Renal cortical epithelial cell (primary cell): ENCODE results near the gene HRH3. TPM values are rescaled to one million over a fixed set of nuclear protein-coding genes. Genes with fewer than 3 reads are reported as not detected.

Experiments
- DNase-seq: peaks from one replicate; pipeline ENCODE4 v3.0.0-alpha.2; 2011; ENCODE audit warnings: low read depth
- total RNA-seq: library from RNA; depleted of rRNA; stranded (reverse); fragments of >200 nt; gene quantifications from 2 replicates; pipeline ENCODE4 v1.2.3, GENCODE V29; 2014

Gene HRH3
- total RNA-seq, 1 donor from 2014 or later, result not detected

DNA sequence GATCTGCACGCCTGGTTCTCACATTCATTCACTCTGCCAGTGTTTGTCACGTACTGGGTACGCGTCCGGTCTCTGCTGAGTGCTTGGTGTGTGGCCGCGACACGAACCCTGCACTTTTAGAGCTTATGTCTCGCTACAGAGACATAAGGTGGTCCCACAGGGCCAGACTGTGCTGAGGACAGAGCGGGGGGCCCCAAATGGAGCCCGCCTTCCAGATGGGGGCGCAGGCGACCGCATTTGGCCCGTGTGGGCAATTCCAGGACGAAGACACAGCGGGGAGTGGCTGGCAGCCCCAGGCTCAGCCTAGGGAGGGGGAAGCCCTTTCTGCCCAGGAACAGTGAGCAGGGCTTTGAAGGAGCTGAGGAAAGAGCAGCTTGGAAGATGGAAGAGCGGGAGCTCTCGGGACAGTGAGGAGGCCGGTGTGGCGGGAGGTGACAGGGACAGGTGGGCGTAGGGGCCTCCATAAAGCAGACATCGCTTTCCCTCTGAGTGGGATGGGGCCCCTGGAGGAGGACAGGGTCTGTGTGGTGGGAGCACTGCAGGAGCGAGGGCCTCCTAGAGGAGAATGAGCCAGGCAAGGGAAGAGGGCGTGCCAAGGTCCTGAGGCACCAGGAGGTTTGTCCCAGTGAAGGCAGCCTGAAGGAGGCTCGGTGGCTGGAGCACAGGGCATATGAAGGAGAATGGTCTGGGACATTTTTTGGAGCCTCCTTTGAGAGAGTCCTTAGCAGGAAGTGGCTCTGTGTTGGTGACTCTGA is 45.0 kb downstream of the HRH3 start:
- no peak for DNase-seq

DNA sequence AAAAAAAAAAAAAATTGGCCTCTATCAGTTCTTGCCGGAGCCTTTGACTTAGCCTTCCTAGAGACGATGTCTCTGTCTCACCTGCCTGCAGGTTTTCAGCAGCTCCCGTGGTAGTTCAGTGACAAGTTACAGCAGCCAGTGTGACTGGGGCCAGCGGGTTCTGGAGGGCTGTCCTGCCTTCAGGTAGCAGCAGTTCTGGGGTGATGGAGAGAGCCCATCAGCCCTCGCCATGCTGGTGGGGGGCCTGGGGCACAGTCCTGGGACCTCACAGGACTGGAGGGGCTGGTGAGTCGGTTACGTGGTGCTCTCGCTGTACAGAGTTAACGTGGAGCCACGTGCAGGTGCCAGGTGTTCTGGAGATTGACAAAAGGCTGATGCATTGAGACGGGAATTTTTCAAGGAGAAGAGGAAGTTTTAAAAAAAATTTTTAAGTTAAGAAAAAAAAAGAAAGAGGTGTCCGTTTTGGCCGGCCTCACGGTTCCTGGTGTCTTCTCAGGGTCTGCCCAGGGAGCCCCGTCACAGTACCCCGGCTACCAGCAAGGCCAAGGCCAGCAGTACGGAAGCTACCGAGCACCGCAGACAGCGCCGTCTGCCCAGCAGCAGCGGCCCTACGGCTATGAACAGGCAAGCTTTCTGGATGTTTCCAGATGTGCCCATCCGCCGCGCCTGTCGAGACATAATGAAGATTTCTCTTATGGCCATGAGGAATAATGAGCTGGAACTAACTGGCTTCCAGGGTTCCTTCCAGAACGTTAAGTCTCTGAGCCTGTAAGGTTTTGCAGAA is 45.9 kb downstream of the HRH3 start:
- no peak for DNase-seq

DNA sequence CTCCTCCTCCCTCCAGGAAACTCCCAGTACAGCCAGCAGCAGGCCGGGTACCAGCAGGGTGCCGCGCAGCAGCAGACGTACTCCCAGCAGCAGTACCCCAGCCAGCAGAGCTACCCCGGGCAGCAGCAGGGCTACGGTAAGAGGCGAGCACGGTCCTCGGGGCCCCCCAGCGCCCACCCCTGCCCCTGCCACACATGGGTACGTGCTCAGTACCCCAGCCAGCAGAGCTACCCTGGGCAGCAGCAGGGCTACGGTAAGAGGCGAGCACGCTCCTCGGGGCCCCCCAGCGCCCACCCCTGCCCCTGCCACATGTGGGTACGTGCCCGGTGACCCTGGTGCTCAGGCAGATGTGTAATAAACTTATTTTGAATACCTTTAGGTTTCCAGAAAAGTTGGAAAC is 47.4 kb downstream of the HRH3 start:
- no peak for DNase-seq

DNA sequence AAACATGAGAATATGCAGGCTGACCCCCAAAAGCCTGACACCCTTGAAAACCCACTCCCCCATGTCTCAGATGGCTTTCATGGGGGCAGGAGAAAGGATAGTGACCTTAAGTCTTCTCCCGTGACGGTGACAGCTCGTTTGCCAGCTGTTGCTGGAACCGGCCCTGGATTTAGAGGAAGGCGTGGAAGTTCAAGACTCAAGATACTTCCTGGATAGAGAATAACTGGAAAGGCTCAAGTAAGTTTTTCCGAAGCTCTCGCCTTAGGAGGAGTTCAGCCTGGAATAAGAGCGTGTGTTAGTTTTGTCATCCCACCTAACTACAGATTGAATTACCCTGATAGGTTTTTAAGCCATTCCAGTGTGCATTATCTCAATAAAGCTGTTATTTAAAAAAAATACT is 48.8 kb downstream of the HRH3 start:
- no peak for DNase-seq

DNA sequence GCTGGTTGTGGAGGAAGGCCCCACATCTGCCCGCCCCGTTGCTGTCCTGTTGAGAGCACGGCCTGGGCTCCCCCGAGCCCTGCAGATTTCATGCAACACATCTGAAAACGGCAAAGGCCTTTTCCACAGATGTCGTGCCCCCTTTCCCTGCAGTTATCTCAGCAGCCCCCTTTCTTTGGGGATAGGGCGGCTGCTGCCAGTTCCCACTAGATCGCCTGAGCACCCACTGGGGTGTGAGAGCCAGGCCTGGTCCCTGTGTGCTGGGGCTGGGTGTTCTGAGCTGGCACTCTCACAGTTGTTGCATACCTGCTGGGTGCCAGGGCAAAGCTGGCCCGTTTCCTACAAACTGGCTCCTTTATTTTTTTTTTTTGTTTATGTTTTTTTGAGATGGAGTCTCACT is 49.5 kb downstream of the HRH3 start:
- no peak for DNase-seq

DNA sequence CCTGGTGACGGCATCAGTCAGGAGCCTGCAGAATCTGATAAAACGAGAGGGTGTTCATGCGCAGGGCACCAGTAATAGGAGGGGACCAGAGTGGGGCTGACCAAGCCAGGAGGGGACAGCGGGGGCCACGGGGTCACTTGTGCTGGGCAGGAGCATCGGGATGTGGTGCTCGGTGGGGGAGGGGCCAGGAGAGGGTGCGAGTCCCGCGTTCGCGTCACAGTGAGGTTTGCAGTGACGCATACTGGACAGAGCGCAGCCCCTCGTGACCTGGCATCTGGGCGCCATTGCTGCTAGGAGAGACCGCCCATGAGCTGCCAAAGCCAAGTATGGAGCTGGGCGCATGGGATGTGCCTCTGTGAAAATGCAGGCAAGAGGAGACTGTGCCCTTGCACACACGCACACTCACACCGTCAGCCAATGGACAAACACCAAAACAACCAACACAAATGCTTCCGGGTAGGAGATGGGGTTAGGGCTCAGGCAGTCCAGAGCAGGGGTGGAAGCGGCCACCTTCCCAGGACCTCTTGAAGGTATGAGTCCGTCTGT is 51.1 kb downstream of the HRH3 start:
- no peak for DNase-seq

DNA sequence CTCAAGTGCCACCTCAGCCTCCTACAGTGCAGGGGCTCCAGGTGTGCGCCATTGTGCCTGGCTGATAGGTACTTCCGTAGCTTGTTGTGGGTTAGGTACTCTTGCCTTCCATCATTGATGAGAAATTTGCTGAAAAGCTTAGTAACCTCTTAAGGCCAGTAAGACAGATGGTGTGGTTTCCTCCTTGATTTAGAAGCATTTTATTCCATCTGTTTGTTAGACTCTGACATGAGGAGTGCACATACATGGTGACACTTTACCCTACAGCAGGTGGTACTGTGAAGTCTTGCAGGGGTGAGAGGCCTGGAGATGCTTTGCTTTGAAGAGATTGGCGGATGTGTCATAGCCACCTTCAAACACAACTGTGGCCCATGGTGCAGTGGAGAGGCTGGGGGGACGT is 52.0 kb downstream of the HRH3 start:
- DNase-seq, result no peak

DNA sequence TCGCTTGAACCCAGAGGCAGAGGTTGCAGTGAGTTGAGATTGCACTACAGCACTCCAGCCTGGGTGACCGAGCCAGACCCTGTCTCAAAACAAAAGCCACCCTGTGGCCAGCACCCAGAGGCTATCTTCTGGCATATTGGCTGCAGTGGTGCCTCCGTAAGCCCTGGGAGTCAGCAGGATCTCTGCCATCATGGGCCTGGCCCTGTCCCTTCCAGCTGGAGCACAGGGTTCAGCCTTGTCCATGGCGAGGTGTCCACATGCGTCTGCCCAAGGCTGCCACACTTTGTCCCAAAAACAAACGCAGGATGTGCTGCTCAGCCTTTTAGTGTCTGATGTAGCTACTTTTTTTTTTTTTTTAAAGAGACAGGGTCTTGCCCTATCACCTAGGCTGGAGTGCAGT is 52.6 kb downstream of the HRH3 start:
- DNase-seq, result no peak

DNA sequence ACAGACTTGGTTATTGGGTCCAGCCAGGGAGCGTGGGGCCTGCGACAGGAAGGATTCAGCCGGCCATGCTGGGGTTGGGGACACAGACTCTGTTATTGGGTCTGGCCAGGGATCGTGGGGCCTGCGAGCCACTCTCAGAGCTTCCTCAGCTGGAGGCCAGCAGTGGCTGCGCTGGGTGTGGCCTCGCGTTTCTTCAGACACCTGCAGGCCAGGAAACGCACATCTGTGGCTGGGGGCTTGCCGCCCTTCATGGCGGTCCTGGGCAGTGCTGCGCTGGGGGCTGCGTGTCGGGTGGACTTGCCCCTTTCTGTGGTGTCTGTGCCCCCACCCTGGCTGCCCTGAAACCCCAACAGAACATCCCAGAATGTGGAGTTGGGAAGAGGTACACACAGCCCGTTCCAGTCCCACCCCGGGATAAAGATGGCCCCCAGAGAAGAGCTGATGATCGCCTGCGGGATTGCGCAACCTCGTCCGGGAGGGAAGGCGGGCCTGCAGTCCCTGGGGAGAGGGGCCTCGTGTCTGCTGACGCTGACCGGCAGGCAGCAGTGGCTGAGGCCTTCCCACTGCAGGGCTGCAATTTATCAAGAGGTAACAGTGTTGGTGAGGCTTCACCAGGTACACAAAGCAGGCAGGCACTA is 54.2 kb downstream of the HRH3 start:
- no peak for DNase-seq

Other genes starting within 250 kb of the HRH3 start
- 3.3 and 19.9 TPM in 2 replicates for gene TAF4, start 154.4 kb downstream of the HRH3 start, total RNA-seq
- gene LSM14B, start 97.8 kb downstream of the HRH3 start, total RNA-seq, result 29.7 and 34.7 TPM in 2 replicates
- gene PSMA7, start 76.9 kb downstream of the HRH3 start, total RNA-seq, result 356 and 449 TPM in 2 replicates
- gene SS18L1, start 76.5 kb downstream of the HRH3 start, total RNA-seq, result 10.2 and 21.8 TPM in 2 replicates
- gene MTG2, start 37.2 kb downstream of the HRH3 start, total RNA-seq, result 21.7 and 25.2 TPM in 2 replicates
- gene OSBPL2, start 18.2 kb upstream of the HRH3 start, total RNA-seq, result 41.9 and 42.7 TPM in 2 replicates
- gene ADRM1, start 82.7 kb upstream of the HRH3 start, total RNA-seq, result 85.2 and 144 TPM in 2 replicates
- 58.5 and 299 TPM in 2 replicates for gene LAMA5, start 147.0 kb upstream of the HRH3 start, total RNA-seq
- 170 and 654 TPM in 2 replicates for gene RPS21, start 166.8 kb upstream of the HRH3 start, total RNA-seq
- 2.7 TPM in 1 of 2 replicates, not detected in the other for gene CABLES2, start 187.0 kb upstream of the HRH3 start, total RNA-seq
- not detected in 2 replicates for gene RBBP8NL, start 207.3 kb upstream of the HRH3 start, total RNA-seq